AG10803 (cell line): ENCODE data around the gene SLC17A9.

Source experiments
- DNase-seq: peaks from one replicate; pipeline ENCODE4 v3.0.0; 2010; ENCODE audit warnings: low read depth
- H3K4me3 ChIP-seq: 2 replicates; pipeline ENCODE4 v1.5.1; 2011; ENCODE audit warnings: mild to moderate bottlenecking, low read length, control low read depth
- TF ChIP-seq, protein P1 (sequence below): conservative IDR thresholded peaks from 2 replicates; pipeline ENCODE4 v1.5.1; 2011; ENCODE audit warnings: mild to moderate bottlenecking, low read length, control low read depth, inconsistent platforms

SLC17A9 gene

GRCh38 chr20:62914436-62914835, 38.1 kb upstream of the SLC17A9 start:
- no peak overlapping the region for H3K4me3 ChIP-seq
- TF ChIP-seq, protein P1, sequence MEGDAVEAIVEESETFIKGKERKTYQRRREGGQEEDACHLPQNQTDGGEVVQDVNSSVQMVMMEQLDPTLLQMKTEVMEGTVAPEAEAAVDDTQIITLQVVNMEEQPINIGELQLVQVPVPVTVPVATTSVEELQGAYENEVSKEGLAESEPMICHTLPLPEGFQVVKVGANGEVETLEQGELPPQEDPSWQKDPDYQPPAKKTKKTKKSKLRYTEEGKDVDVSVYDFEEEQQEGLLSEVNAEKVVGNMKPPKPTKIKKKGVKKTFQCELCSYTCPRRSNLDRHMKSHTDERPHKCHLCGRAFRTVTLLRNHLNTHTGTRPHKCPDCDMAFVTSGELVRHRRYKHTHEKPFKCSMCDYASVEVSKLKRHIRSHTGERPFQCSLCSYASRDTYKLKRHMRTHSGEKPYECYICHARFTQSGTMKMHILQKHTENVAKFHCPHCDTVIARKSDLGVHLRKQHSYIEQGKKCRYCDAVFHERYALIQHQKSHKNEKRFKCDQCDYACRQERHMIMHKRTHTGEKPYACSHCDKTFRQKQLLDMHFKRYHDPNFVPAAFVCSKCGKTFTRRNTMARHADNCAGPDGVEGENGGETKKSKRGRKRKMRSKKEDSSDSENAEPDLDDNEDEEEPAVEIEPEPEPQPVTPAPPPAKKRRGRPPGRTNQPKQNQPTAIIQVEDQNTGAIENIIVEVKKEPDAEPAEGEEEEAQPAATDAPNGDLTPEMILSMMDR, result no peak
- no peak for DNase-seq

DNA sequence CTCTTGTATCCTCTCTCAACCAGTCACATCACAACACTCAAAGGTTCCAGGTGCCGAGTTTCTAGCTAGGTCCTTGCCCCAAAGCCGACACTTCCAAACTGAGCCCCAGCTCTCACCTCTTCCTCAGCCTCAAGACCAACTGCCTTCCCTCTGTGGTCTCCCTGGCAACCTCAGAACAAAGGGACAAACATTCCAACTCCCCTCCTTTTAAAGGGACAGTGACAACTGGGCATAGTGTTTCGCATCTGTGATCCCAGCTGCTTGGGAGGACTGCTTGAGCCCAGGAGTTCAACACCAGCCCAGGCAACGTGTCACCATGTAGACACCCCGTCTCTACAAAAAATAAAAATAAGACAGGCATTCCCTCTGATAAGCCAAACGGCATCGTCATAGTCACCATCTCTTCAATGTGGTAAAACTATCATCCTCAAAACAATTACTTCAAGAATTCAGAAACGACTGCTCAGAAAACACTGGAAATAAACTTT, 37.5 kb upstream of the SLC17A9 start:
- TF ChIP-seq, protein P1, result no peak
- H3K4me3 ChIP-seq, result no peak overlapping the region
- peak; percentile 48 for DNase-seq

GRCh38 chr20:62916703-62917476, 35.6 kb upstream of the SLC17A9 start:
- DNase-seq, result no peak
- TF ChIP-seq, protein P1, result no peak
- no peak overlapping the region for H3K4me3 ChIP-seq

GRCh38 chr20:62917720-62918119, 34.8 kb upstream of the SLC17A9 start:
- no peak overlapping the region for H3K4me3 ChIP-seq
- no peak for DNase-seq
- TF ChIP-seq, protein P1, result no peak

GRCh38 chr20:62918147-62918546, 34.4 kb upstream of the SLC17A9 start:
- no peak overlapping the region for H3K4me3 ChIP-seq
- TF ChIP-seq, protein P1, result no peak
- DNase-seq, result no peak

DNA sequence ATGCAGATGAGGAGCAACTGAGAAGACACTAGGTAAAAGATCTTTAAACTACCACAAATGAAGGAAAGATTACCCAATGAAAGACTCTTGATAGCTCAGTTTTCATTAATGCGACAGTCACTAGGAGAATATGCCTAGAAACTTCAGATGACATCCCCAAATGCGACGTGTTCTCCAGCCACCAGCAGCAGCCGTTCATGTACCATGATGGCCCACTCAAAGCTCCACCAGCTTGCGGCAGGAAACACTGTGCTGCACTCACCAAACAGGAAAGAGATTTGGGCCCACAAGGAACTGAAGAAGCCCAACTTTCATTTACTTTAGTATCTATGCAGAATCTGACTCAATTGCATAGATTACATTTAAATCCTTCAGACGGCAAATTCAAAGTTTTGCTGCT, 33.7 kb upstream of the SLC17A9 start:
- no peak for DNase-seq
- H3K4me3 ChIP-seq, result no peak overlapping the region

More for the DNA sequence above, 33.7 kb upstream of the SLC17A9 start:
- TF ChIP-seq, protein P1, result no peak
